ENCODE data around the gene NUDT14.

Gene NUDT14

DNA sequence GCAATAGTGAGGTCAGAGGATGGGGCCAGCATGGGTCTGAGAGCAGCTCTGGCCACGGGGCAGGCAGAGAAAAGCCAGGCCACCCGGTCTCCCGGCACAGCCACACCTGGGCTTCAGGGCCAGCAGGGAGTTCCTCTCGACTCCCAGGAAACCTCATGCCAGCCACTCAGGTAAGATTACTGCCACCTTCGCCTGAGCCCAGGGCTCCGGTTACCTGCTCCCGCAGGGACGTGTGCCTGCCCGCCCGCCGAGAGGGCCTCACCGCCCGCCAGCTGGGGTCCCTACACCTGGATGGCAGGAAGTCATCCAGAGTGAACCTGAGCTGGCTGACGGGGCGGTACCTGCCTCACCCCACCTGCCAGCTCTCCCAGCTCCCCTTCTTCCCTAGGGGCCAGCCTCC, 19.8 kb downstream of the NUDT14 start:
- peaks cover 4% of the 10 kb centered on the region; the same call in 1 of the 2 replicates for H3K36me3 ChIP-seq (ENCODE audit: low read depth)
- H3K27ac ChIP-seq (ENCODE audit: poor library complexity, severe bottlenecking), result peak overlapping the region; percentile 5
- TF ChIP-seq, protein P1, sequence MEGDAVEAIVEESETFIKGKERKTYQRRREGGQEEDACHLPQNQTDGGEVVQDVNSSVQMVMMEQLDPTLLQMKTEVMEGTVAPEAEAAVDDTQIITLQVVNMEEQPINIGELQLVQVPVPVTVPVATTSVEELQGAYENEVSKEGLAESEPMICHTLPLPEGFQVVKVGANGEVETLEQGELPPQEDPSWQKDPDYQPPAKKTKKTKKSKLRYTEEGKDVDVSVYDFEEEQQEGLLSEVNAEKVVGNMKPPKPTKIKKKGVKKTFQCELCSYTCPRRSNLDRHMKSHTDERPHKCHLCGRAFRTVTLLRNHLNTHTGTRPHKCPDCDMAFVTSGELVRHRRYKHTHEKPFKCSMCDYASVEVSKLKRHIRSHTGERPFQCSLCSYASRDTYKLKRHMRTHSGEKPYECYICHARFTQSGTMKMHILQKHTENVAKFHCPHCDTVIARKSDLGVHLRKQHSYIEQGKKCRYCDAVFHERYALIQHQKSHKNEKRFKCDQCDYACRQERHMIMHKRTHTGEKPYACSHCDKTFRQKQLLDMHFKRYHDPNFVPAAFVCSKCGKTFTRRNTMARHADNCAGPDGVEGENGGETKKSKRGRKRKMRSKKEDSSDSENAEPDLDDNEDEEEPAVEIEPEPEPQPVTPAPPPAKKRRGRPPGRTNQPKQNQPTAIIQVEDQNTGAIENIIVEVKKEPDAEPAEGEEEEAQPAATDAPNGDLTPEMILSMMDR (IDR thresholded peaks at IDR 0.05; ENCODE audit: poor library complexity, severe bottlenecking), result no peak
- peaks cover 11% of the 10 kb centered on the region for H3K4me1 ChIP-seq (ENCODE audit: insufficient read depth, poor library complexity, severe bottlenecking)
- ATAC-seq (ENCODE audit: low read depth) (peak; percentile 8), DNase-seq (ENCODE audit: low spot score) (no peak)
- H3K4me3 ChIP-seq (ENCODE audit: severe bottlenecking), result no peak overlapping the region
- no peaks in the 10 kb centered on the region for H3K9me3 ChIP-seq (ENCODE audit: severe bottlenecking)
- no peaks in the 10 kb centered on the region for H3K27me3 ChIP-seq (ENCODE audit: insufficient read depth, poor library complexity, severe bottlenecking)

- Histone ChIP-seq H3K27ac (ENCODE audit: poor library complexity, severe bottlenecking) (no peak overlapping the region), H3K4me1 (ENCODE audit: insufficient read depth, poor library complexity, severe bottlenecking) (peaks cover 5% of the 10 kb centered on the region)
- ATAC-seq (ENCODE audit: low read depth), result no peak
These were observed 20.3 kb downstream of the NUDT14 start for GRCh38 chr14:105160776-105161175.

DNA sequence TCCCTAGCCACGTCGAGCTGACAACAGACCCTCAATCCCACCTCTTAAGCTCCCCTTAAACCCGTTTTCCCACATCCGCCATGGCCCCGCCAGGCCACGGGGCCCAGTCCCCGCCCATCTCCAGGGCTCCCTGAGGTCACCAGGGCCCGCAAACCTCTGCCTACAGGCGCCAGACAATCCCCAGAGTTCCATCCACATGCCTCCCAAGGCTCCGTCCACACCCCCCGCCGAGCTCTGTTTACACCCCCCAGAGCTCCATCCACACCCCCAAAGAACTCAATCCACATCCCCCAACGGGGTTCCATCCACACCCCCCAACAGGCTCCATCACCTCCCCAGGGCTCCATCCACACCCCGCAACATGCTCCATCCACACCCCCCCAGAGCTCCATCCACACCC, 21.8 kb downstream of the NUDT14 start:
- H3K27ac ChIP-seq (ENCODE audit: poor library complexity, severe bottlenecking), result no peak overlapping the region
- H3K27me3 ChIP-seq (ENCODE audit: insufficient read depth, poor library complexity, severe bottlenecking), result no peaks in the 10 kb centered on the region
- peaks cover 4% of the 10 kb centered on the region; the same call in 1 of the 2 replicates for H3K36me3 ChIP-seq (ENCODE audit: low read depth)
- H3K4me1 ChIP-seq (ENCODE audit: insufficient read depth, poor library complexity, severe bottlenecking), result no peaks in the 10 kb centered on the region
- DNase-seq (ENCODE audit: low spot score) (no peak), ATAC-seq (ENCODE audit: low read depth) (no peak)
- H3K9me3 ChIP-seq (ENCODE audit: severe bottlenecking), result no peaks in the 10 kb centered on the region
- no peak overlapping the region for H3K4me3 ChIP-seq (ENCODE audit: severe bottlenecking)
- TF ChIP-seq, protein P1 (IDR thresholded peaks at IDR 0.05; ENCODE audit: poor library complexity, severe bottlenecking), result no peak

More at GRCh38 chr14:105160776-105161175, 20.3 kb downstream of the NUDT14 start:
- no peaks in the 10 kb centered on the region for H3K27me3 ChIP-seq (ENCODE audit: insufficient read depth, poor library complexity, severe bottlenecking)
- peaks cover 4% of the 10 kb centered on the region; the same call in 1 of the 2 replicates for H3K36me3 ChIP-seq (ENCODE audit: low read depth)
- TF ChIP-seq, protein P1 (IDR thresholded peaks at IDR 0.05; ENCODE audit: poor library complexity, severe bottlenecking), result no peak
- no peaks in the 10 kb centered on the region for H3K9me3 ChIP-seq (ENCODE audit: severe bottlenecking)
- no peak overlapping the region for H3K4me3 ChIP-seq (ENCODE audit: severe bottlenecking)
- no peak for DNase-seq (ENCODE audit: low spot score)

GRCh38 chr14:105158794-105159193, 22.3 kb downstream of the NUDT14 start:
- H3K27me3 ChIP-seq (ENCODE audit: insufficient read depth, poor library complexity, severe bottlenecking), result no peaks in the 10 kb centered on the region
- no peak for DNase-seq (ENCODE audit: low spot score)

DNA sequence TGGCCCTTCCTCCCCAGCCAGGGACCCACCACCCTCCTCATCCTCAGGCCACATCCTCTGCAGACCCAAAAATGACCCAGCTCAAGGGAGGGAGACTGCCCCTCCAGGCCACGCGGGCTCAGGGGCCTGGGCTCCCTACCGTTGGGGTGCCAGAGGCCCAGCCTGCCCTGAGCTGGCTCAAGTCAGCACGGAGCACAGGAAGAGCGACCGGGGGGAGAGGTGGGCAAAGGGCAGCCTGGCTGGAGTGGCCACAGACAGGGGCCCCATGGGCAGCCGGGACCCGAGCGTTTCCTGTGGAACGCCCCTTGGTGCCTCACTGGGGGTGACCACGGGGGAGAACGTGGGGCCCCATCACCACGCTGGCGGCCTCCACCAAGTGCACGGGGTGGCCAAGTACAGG, 23.2 kb downstream of the NUDT14 start:
- DNase-seq (ENCODE audit: low spot score) (no peak), ATAC-seq (ENCODE audit: low read depth) (no peak)
- Histone ChIP-seq H3K4me1 (ENCODE audit: insufficient read depth, poor library complexity, severe bottlenecking) (no peaks in the 10 kb centered on the region), H3K4me3 (ENCODE audit: severe bottlenecking) (no peak overlapping the region), H3K9me3 (ENCODE audit: severe bottlenecking) (no peaks in the 10 kb centered on the region), H3K27me3 (ENCODE audit: insufficient read depth, poor library complexity, severe bottlenecking) (no peaks in the 10 kb centered on the region), H3K36me3 (ENCODE audit: low read depth) (peaks cover 3% of the 10 kb centered on the region; the same call in 1 of the 2 replicates), H3K27ac (ENCODE audit: poor library complexity, severe bottlenecking) (no peak overlapping the region)
- TF ChIP-seq, protein P1 (IDR thresholded peaks at IDR 0.05; ENCODE audit: poor library complexity, severe bottlenecking), result no peak

More at GRCh38 chr14:105158794-105159193, 22.3 kb downstream of the NUDT14 start:
- ATAC-seq (ENCODE audit: low read depth), result no peak
- Histone ChIP-seq H3K4me3 (ENCODE audit: severe bottlenecking) (no peak overlapping the region), H3K36me3 (ENCODE audit: low read depth) (peaks cover 3% of the 10 kb centered on the region; the same call in 1 of the 2 replicates), H3K27ac (ENCODE audit: poor library complexity, severe bottlenecking) (no peak overlapping the region), H3K9me3 (ENCODE audit: severe bottlenecking) (no peaks in the 10 kb centered on the region), H3K4me1 (ENCODE audit: insufficient read depth, poor library complexity, severe bottlenecking) (no peaks in the 10 kb centered on the region)
- TF ChIP-seq, protein P1 (IDR thresholded peaks at IDR 0.05; ENCODE audit: poor library complexity, severe bottlenecking), result no peak

All from RWPE2 (cell line).